ENCODE data around the gene GSTT2B. TPM values are rescaled to one million over a fixed set of nuclear protein-coding genes. Genes with fewer than 3 reads are reported as not detected.
"Not testable (repeated sequence)": the region's sequence is repeated elsewhere in the genome, so short reads cannot be mapped to it uniquely, and the experiment has no call there.

Gene GSTT2B
- 0.54 TPM for total RNA-seq

- not testable (repeated sequence) for DNase-seq (ENCODE audit: low read depth in 2 of 3, low spot score in 2 of 3)
Observed at GRCh38 chr22:23961084-23961771, at the start of gene GSTT2B. Gene GSTT2B, minus strand, starts transcription at chr22:23961195. Its CDS starts 64 bp downstream, at chr22:23961131.

GRCh38 chr22:24010018-24010391, 49.0 kb upstream of the GSTT2B start:
- DNase-seq (ENCODE audit: low read depth in 2 of 3, low spot score in 2 of 3): no peak

DNA sequence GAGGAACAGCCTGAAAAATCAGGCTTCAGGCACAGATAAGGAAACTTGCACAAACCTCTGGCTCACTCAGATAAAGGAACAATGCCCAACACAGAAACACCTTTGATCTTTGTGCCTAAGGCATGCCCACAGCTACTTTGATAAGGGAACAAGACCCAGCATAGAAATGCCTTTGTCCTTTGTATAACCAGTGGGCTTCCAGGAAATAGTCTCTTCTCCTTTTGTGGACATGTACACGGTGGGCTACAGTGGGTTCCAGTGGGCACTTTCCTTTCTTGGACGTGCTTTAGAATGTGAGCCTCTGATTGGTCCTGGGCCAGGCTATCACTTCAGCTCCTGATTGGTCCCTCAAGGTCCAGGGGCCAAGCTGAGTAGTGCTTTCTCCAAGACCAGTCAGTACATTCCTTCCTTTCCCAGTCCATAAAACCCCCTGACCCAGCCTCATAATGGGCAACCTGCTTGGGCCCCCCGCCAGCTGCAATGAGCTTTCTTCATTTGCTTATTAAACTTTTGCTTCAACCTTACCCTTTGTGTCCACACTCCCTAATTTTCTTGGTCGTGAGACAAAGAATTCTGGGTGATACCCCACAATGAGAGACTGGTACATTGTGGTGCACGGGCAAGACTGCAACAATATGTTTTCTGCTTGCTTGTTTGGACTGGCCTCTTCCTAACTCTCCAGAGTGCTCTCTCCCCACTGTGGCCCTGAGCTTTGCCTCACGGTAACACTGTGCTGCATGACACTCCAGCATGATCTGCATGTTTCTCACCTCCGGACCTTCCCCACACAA, 48.4 kb upstream of the GSTT2B start:
- no peak for DNase-seq (ENCODE audit: low read depth in 2 of 3, low spot score in 2 of 3)

DNA sequence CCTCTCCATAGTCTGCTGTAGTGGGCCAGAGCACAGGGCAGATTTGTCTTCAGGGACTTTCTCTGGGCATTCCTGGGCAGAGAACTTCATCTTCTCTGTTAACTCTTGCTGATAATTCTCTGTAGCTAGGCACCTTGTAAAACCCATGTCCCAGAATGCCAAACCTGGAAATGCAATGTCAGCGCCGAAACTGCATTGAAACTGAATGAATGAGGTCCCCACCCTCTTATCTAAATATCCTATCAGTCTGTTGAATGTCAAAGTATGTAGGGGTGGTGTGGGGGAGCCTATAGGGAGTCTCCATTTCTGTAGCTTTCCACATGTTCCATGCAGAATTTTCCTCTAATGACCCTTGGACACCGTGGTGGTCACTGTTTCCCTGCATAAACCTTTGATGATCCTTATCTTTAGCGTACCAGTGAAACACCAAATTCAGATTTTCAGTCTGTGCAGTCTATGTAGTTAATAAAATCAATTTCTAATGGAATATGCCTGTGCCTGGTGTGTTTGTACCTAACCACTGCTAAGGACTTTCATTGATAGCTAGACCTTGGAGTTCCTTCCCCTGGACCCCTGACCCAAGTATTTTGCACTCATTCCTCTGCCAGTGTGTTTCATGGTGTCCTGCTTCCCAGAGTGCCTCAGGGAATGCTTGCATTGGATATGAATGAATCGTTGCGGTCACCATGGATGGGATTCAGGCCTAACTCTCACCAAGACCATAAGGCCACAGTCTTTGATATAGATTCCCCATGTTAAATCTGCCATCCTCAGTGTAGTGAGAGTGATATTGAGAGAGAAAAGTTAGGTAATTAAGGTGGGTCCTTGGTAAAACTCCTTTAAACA, 47.6 kb upstream of the GSTT2B start:
- DNase-seq (ENCODE audit: low read depth in 2 of 3, low spot score in 2 of 3): no peak

- no peak for DNase-seq (ENCODE audit: low read depth in 2 of 3, low spot score in 2 of 3)
Observed at GRCh38 chr22:24008022-24008283, 47.0 kb upstream of the GSTT2B start.

DNA sequence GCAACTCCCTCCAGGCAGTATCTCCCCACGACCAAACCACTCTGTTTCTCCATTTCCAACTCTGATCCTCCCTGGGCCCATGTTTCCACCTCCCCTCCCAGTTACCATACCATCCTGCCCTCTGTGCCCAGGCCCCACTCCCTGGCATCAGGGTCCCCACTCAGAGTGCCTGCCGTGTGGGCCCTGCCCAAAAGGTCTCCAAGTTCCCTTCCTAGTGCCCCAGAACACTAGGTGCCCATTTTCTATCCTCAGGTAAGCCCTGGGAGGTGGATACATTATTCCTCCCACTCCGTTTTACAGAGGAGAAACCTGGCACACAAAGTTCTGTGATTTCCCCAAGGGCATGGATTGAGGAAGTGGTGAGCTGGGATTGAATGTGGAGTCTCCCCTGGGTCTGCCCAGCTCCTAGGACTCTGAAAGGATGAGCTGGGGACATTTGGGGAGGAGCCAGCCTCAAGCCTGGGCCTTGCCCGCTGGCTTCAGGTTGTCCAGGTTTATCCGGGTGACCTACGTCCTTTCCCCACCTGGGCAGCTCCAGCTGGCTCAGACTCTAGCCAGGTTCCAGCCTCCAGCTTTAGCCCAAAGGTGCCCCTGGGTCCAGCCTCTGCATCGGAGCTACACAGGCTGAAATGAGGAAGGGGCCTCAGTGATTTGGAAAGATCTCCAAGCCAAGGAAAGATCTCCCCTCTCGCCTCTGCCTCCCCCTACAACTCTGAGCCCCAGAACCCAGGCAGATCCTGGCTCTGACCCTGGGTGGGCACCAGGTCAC, 46.4 kb upstream of the GSTT2B start:
- no peak for DNase-seq (ENCODE audit: low read depth in 2 of 3, low spot score in 2 of 3)

DNA sequence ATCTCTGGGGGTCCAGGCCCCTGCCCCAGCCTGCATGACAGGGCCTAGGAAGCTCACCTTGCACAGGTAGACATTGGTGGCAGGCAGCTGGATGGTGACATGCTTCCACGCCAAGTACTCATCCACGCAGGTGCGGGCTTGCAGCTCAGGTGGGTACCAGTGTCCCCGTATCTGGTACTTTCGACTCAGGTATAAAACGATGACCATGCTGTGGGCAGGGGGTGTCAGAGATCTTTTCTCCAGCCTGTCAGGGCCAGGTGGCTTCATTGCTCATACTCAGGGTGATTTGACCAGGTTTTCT, 45.9 kb upstream of the GSTT2B start:
- DNase-seq (ENCODE audit: low read depth in 2 of 3, low spot score in 2 of 3): no peak

DNA sequence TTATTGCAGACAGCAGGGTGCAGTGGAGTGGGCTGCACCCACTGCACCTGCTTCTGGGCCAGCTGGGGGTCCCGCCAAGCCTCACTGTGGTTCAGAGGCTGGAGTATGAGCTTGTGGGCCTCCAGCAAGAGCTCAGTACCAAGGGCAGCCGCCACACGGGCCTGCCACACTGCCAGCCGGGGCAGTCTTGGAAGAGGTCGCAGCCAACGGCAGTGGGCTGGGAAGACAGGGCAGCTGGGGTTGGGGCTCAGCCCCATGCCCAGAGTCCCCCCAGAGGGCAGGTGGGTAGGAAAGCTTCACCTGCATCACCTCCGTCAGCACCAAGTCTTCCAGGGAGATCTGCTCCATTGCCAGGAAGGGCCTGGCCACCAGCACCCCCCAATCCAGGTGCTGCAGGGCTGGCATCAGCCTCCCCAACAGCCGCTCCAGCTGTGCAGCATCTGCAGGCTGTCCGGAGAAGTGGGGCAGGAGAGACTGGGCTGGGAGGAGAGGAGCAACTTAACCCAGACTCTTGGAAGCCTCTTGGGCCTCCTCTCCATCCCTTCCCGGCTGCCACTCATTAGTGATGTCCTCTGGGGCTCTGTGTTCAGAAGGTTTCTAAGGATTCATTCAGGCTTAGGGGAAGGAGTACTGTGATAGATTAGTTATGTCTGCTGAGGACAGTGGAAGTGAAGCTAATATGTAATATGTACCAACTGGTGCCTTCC, 45.4 kb upstream of the GSTT2B start:
- DNase-seq (ENCODE audit: low read depth in 2 of 3, low spot score in 2 of 3): no peak

GRCh38 chr22:24005201-24005600, 44.2 kb upstream of the GSTT2B start, which contains the start of gene GSTT4:
Gene GSTT4, minus strand, starts transcription at chr22:24005453. Its CDS starts 97 bp downstream, at chr22:24005356.
- no peak for DNase-seq (ENCODE audit: low read depth in 2 of 3, low spot score in 2 of 3)

DNA sequence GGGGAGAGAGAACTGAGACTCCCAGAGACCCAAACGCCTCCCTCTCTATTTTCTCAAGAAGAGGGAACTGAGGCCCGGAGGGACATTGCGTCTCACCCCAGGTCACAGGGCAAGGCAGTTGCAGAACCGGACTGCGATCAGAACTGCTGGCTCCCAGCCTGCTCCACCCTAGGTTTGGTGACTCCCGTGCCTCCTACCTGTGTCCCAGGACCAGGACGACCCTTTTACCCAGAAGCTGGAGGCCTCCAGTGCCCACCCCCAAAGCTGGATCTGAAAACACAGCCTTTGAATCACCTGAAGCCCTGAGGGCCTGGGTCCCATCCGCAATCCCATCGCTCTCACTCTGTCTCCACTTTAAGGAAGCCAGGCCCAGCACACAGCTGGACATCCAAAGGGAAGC, 42.9 kb upstream of the GSTT2B start:
- no peak for DNase-seq (ENCODE audit: low read depth in 2 of 3, low spot score in 2 of 3)

- DNase-seq (ENCODE audit: low read depth in 2 of 3, low spot score in 2 of 3): no peak
Observed at GRCh38 chr22:24002851-24003250, 41.9 kb upstream of the GSTT2B start.

DNA sequence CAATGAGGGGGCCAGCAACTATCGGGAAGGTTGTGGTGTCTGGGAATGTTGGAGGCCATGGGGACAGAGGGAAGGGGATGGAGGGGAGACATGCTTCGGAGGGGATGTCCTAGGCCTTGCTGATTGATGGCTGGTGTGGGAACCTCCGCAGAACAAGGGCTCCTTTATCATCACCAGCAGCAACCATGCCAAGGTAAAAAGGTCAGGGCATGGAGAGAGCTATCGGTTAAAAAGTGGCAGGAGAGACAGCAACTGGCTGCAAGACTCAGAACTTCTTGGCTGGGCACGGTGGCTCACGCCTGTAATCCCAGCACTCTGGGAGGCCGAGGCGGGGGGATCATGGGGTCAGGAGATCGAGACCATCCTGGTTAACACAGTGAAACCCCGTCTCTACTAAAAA, 41.3 kb upstream of the GSTT2B start:
- no peak for DNase-seq (ENCODE audit: low read depth in 2 of 3, low spot score in 2 of 3)

DNA sequence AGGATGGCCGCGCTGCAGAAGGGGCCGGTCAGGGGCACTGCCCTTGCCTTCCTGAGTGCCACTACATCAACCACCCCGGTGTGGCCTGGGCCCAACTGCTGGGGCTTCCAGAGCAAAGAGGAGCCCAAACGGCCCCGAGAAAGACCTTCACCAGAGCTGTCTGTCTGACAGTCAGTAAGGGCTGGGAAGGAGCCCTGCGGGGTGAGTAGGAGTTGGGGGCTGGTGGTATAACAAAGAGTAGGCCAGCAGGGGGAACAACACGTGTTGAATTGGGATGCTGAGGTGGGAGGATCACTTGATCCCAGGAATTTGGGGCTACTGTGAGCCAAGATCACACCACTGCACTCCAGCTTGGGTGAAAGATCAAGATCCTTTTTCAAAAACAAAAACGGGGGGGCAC, 40.3 kb upstream of the GSTT2B start:
- DNase-seq (ENCODE audit: low read depth in 2 of 3, low spot score in 2 of 3): no peak

- DNase-seq (ENCODE audit: low read depth in 2 of 3, low spot score in 2 of 3): not testable (repeated sequence)
Observed at GRCh38 chr22:23999779-24000178, 38.8 kb upstream of the GSTT2B start.

- DNase-seq (ENCODE audit: low read depth in 2 of 3, low spot score in 2 of 3): no peak
Observed at GRCh38 chr22:23997092-23997491, 36.1 kb upstream of the GSTT2B start.

- not testable (repeated sequence) for DNase-seq (ENCODE audit: low read depth in 2 of 3, low spot score in 2 of 3)
Observed at GRCh38 chr22:23993581-23994177, 32.7 kb upstream of the GSTT2B start.

GRCh38 chr22:23993080-23993479, 32.1 kb upstream of the GSTT2B start:
- DNase-seq (ENCODE audit: low read depth in 2 of 3, low spot score in 2 of 3): not testable (repeated sequence)

DNA sequence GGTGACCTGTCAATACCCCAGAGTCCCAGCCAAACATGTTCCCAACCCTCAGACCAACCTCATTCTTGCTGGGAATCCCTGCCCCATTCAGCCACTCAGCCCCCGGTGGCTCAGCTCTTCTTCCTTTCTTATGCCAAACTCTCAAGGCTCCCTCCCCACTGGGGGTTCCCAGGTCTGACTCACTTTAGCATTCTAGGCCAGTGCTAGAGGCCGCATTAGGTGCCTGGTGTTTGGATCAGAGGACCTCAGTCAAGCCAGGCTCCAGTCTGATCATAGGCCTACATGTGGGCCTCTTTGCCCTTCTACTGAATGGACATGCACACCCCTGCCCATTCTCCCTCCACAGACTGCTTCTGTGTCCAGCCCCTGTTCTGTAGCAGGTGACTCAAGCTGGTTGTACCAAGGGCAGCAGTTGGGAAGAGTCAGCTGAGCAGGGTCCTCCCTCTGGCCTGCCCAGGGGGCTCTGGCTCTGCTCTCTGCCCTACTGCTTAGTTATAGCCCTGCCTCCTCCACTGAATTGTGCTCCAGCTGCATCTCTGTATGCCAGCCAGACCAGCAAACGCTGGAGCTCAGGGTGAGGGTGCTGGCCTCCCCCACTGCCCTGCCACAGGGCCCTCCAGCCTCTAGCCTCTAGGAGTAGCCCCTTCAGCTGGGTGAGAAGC, 28.7 kb upstream of the GSTT2B start:
- DNase-seq (ENCODE audit: low read depth in 2 of 3, low spot score in 2 of 3): not testable (repeated sequence)

DNA sequence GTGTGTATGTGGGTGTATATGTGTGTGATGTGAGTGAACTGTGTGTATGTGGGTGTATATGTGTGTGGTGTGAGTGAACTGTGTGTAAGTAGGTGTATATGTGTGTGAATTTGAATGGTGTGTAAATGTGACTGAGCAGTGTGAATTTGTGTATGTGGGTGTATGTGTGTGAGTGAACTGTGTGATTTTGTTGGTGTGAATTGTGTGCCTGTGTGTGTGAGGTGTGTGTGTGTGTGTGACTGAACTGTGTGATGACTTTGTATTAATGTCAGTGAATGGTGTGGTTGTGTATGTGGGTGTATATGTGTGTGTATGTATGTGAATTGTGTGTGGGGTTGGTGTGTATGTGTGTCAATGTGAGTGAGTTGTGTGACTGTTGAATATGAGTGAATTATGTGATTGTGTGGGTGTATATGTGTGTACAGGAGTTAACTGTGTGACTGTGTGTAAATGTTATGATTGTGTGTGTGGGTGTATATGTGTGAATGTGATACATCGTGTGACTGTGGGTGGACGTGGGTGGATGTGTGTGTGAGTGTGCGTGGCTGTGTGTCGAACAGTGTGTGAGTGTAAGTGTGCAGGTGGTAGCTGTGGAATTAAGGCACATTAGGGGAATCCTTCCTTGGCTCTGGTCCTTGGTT, 25.7 kb upstream of the GSTT2B start:
- not testable (repeated sequence) for DNase-seq (ENCODE audit: low read depth in 2 of 3, low spot score in 2 of 3)

Data from hematopoietic multipotent progenitor cell (in vitro differentiated cells).